Measurements from ENCODE around the gene LMBR1. TPM values are rescaled to one million over a fixed set of nuclear protein-coding genes. Genes with fewer than 3 reads are reported as not detected.

LMBR1 gene
- total and polyA plus RNA-seq, 2 of the 4 experiments (the other 2 are of a cell fraction): 11.9 to 19.9 TPM

- DNase-seq (peak; percentile 34), ATAC-seq (ENCODE audit: low read depth) (peak; percentile 57)
- ChIA-PET CTCF (interaction anchor here (0.7 kb wide), 1 partner anchor 8 kb away, joined by 3 read pairs; no protein-coding TSS in a partner anchor), POLR2A (ENCODE audit: unreplicated experiment) (no interaction called here)
- no peaks in the 10 kb centered on the region for H3K27me3 ChIP-seq (ENCODE audit: control insufficient read depth, insufficient read depth, low read length)
- H2BK20ac ChIP-seq (ENCODE audit: low read depth, low read length): no peak overlapping the region
- H4K20me1 ChIP-seq (ENCODE audit: insufficient read depth, low read length): no peaks in the 10 kb centered on the region
- H3K27ac ChIP-seq (ENCODE audit: insufficient read depth, low read length): no peak overlapping the region
- H3K4me3 ChIP-seq (ENCODE audit: insufficient read depth, low read depth, low read length): no peak overlapping the region
- H2BK15ac ChIP-seq (ENCODE audit: low read depth, low read length): no peak overlapping the region
- H3K18ac ChIP-seq (ENCODE audit: low read depth, low read length): no peak overlapping the region
- H2BK5ac ChIP-seq (ENCODE audit: low read depth, low read length, poor library complexity, severe bottlenecking): no peak overlapping the region
- in situ Hi-C loops (cut with MboI; ENCODE audit: low sequenced_read_pairs) (no loop called here), dilution Hi-C loops (cut with HindIII; ENCODE audit: low sequenced_read_pairs, unreplicated experiment) (no loop called here), intact Hi-C loops (cut with micrococcal nuclease) (loop anchor here (5.0 kb wide), 1 partner anchor 854 kb away; no protein-coding TSS in a partner anchor)
- no peak overlapping the region for H3K4ac ChIP-seq (ENCODE audit: low read depth, low read length)
- no peak overlapping the region for H3K23ac ChIP-seq (ENCODE audit: low read depth, low read length)
- TF ChIP-seq FOS (IDR thresholded peaks at IDR 0.05; ENCODE audit: low read depth, low read length): no peak
- TF ChIP-seq CEBPB (IDR thresholded peaks at IDR 0.05; ENCODE audit: low read depth, low read length): no peak
- no peak for TF ChIP-seq USF2 (IDR thresholded peaks at IDR 0.05; ENCODE audit: low read depth, low read length)
- H2BK120ac ChIP-seq (ENCODE audit: low read depth, low read length): no peak overlapping the region
- H2AK9ac ChIP-seq (replicated peaks; ENCODE audit: low read depth, low read length, poor library complexity): no peak overlapping the region
- no peak overlapping the region for H3K14ac ChIP-seq (replicated peaks; ENCODE audit: low read depth, low read length)
- H3K4me1 ChIP-seq (ENCODE audit: control insufficient read depth, insufficient read depth, low read length): no peaks in the 10 kb centered on the region; the same call in 1 of the 2 replicates
- 60% methylated on average over 1 of the region's 4 CpGs; no CpG with 5 or more reads in 1 of the 2 experiments for WGBS, 2 experiments (ENCODE audit: extremely low coverage in 2 of 2, insufficient read length in 1 of 2)
- H3K56ac ChIP-seq (ENCODE audit: extremely low read depth, insufficient read depth, low read length): no peak overlapping the region
- no peak overlapping the region for H4K91ac ChIP-seq (ENCODE audit: insufficient read depth, low read depth, low read length)
- no TSS peak for BruUV-seq (replicated peaks)
- no peak overlapping the region for H3K4me2 ChIP-seq (ENCODE audit: low read depth, low read length)
- H3K79me1 ChIP-seq (ENCODE audit: low read depth in 1 of 2, low read length in 2 of 2): no peaks in the 10 kb centered on the region
- no peaks in the 10 kb centered on the region for H3K36me3 ChIP-seq (ENCODE audit: control insufficient read depth, insufficient read depth, low read length)
- H2AFZ ChIP-seq (replicated peaks; ENCODE audit: low read length, poor library complexity): no peak overlapping the region
- no peak overlapping the region for H4K5ac ChIP-seq (ENCODE audit: low read depth, low read length)
- H3K9ac ChIP-seq (ENCODE audit: low read depth, low read length): no peak overlapping the region
- peaks cover 4% of the 10 kb centered on the region for H3K9me1 ChIP-seq (ENCODE audit: insufficient read depth, low read length)
- no peak overlapping the region for H4K8ac ChIP-seq (ENCODE audit: low read depth in 2 of 2, low read length in 2 of 2)
- no peaks in the 10 kb centered on the region for H3K9me3 ChIP-seq (ENCODE audit: control insufficient read depth, insufficient read depth, low read length)
- H2AK5ac ChIP-seq (ENCODE audit: low read depth, low read length): no peak overlapping the region
Observed at GRCh38 chr7:156651474-156651873, 241.5 kb downstream of the LMBR1 start.

Measured in IMR-90 (cell line).